Measurements from ENCODE around the gene MTG1.

Gene MTG1

GRCh38 chr10:133394064-133394663 lies at the start of gene MTG1:
Gene MTG1 (plus strand): TSS chr10:133394157. CDS start chr10:133394221, 64 bp downstream.
- peak; percentile 84 for DNase-seq

- DNase-seq = no peak
These were observed 49.7 kb upstream of the MTG1 start for GRCh38 chr10:133344236-133344635.

- no peak for DNase-seq
These were observed 47.5 kb upstream of the MTG1 start for GRCh38 chr10:133346413-133346812.

GRCh38 chr10:133347710-133348517 lies 46.0 kb upstream of the MTG1 start:
- no peak for DNase-seq

GRCh38 chr10:133349160-133349568 lies 44.8 kb upstream of the MTG1 start:
- no peak for DNase-seq

- no peak for DNase-seq
These were observed 44.4 kb upstream of the MTG1 start for GRCh38 chr10:133349577-133350011.

- no peak for DNase-seq
These were observed 43.5 kb upstream of the MTG1 start for GRCh38 chr10:133350283-133350949.

- DNase-seq = no peak
These were observed 43.0 kb upstream of the MTG1 start for GRCh38 chr10:133350950-133351329.

GRCh38 chr10:133351408-133352318 lies 42.3 kb upstream of the MTG1 start:
- DNase-seq = no peak

GRCh38 chr10:133353202-133353959 lies 40.6 kb upstream of the MTG1 start:
- no peak for DNase-seq

GRCh38 chr10:133353988-133354605 lies 39.9 kb upstream of the MTG1 start:
- no peak for DNase-seq

- no peak for DNase-seq
These were observed 39.2 kb upstream of the MTG1 start for GRCh38 chr10:133354672-133355240.

- no peak for DNase-seq
These were observed 38.7 kb upstream of the MTG1 start for GRCh38 chr10:133355266-133355665.

- no peak for DNase-seq
These were observed 38.0 kb upstream of the MTG1 start for GRCh38 chr10:133355991-133356390.

- DNase-seq = no peak
These were observed 37.2 kb upstream of the MTG1 start for GRCh38 chr10:133356549-133357284.

- peak; percentile 30 for DNase-seq
These were observed 36.4 kb upstream of the MTG1 start, which contains the start of gene FUOM for GRCh38 chr10:133357285-133358161. Gene FUOM (minus strand): TSS chr10:133358019. CDS start chr10:133358007, 12 bp downstream.

GRCh38 chr10:133358162-133358924 lies 35.6 kb upstream of the MTG1 start:
- DNase-seq = no peak

GRCh38 chr10:133358925-133359310 lies 35.0 kb upstream of the MTG1 start:
- DNase-seq = no peak
